Gastroesophageal sphincter (tissue), 3 donors: ENCODE results near the gene RPGRIP1L.

ENCODE experiments used
- CTCF ChIP-seq, 4 experiments: fragments of 200-600 bp in 2 of 4; fragments of 450-650 bp in 2 of 4; sonication (generic) in 1 of 4; IDR thresholded peaks; one replicate each; pipeline ENCODE4 v1.5.1; 2017 to 2019; ENCODE audit warnings: antibody characterized with exemption in 4 of 4, mild to moderate bottlenecking in 2 of 4, moderate library complexity in 2 of 4
- EP300 ChIP-seq: sonication (generic); formaldehyde crosslinking; IDR thresholded peaks from one replicate; pipeline ENCODE4 v1.6.1; 2017; ENCODE audit warnings: antibody characterized with exemption, mild to moderate bottlenecking
- POLR2A ChIP-seq, 2 donors: fragments of 450-650 bp; IDR thresholded peaks; one replicate each; pipeline ENCODE4 v1.6.1; 2017; ENCODE audit warnings: antibody characterized with exemption in 2 of 2, mild to moderate bottlenecking in 2 of 2, moderate library complexity in 1 of 2

- TF ChIP-seq CTCF (IDR thresholded peaks at IDR 0.05) (no peak), EP300 (no peak), POLR2A (IDR thresholded peaks at IDR 0.05) (no peak)
Measured at GRCh38 chr16:53707671-53708070, 4.0 kb upstream of the RPGRIP1L start.
